H1 (cell line): ENCODE data around the gene PLCB1. TPM values are rescaled to one million over a fixed set of nuclear protein-coding genes. Genes with fewer than 3 reads are reported as not detected.

Experiments
- CBX5 ChIP-seq: fragments of 300-800, 300-1000 bp; sonication (generic); IDR thresholded peaks from 2 replicates; pipeline ENCODE4 v1.7.1; 2016; ENCODE audit warnings: antibody characterized with exemption, low read length, low read depth
- EGR1 ChIP-seq: IDR thresholded peaks from 2 replicates; pipeline ENCODE4 v1.6.1; 2011; ENCODE audit warnings: low read depth, low read length, borderline replicate concordance
- JUN ChIP-seq: IDR thresholded peaks from 2 replicates; pipeline ENCODE4 v1.6.1; 2011; ENCODE audit warnings: low read depth, mild to moderate bottlenecking, improper control_type of control experiment, low read length
- NRF1 ChIP-seq: IDR thresholded peaks from 2 replicates; pipeline ENCODE4 v1.6.1; 2011; ENCODE audit warnings: mild to moderate bottlenecking, low read depth, low read length, improper control_type of control experiment
- POLR2AphosphoS5 ChIP-seq: IDR thresholded peaks from 2 replicates; pipeline ENCODE4 v1.6.1; 2011; ENCODE audit warnings: low read depth, low read length
- TBP ChIP-seq: IDR thresholded peaks from 2 replicates; pipeline ENCODE4 v1.6.1; 2011; ENCODE audit warnings: low read depth, low read length, improper control_type of control experiment
- ZNF274 ChIP-seq: IDR thresholded peaks from 2 replicates; pipeline ENCODE4 v1.7.0; 2012; ENCODE audit warnings: low read length, borderline replicate concordance; ENCODE audit errors: extremely low read depth
- polyA plus RNA-seq, 7 experiments: library from polyadenylated mRNA; depleted of rRNA in 3 of 7; stranded (reverse) in 5 of 7; unstranded in 2 of 7; fragments of >200 nt in 5 of 7; fragments of 200-250 nt in 2 of 7; gene quantifications; 1 replicate in 5 of 7; 2 replicates in 1 of 7; 4 replicates in 1 of 7; pipeline versions ENCODE4 v1.2.1 to v1.2.3, GENCODE V29; 2011 to 2013; ENCODE audit warnings: missing spikeins in 2 of 7, mixed read lengths in 2 of 7
- total RNA-seq: library from RNA; stranded (reverse); fragmentation: NEBNext Ultra II Directional; extraction: Animal tissue kit (Norgen Biotek cat#: 25700); gene quantifications from 2 replicates; pipeline ENCODE4 v1.2.1, GENCODE V29; 2021

The PLCB1 gene
- total and polyA plus RNA-seq, 2 of the 8 experiments (the other 6 are each of a cell fraction or from before 2014, with no cell fraction given) = 2.6 to 9.1 TPM

DNA sequence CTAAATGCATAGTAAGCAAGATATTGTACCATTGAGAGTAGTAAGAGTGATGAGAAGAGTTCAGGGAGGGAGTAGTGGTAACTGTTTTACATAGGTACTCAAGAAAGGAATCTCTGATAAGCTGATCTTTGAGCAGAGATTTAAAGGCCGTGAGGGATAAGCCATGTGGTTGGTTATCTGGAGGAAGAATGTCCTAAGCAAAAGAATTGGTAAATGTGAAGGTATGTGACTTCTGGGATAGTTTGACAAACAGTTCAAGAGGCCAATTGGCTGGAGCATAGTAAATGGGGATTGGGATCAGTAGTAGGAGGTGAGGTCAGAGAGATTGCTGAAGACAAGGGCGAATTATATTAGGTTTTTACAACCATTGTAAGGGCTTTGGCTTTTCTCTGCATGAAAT, 40.1 kb downstream of the PLCB1 start (continued):
- TF ChIP-seq EGR1 = no peak
- no peak for TF ChIP-seq CBX5
- TF ChIP-seq ZNF274 = no peak
- TF ChIP-seq JUN = no peak
- TF ChIP-seq POLR2AphosphoS5 = no peak
- TF ChIP-seq TBP = no peak
- TF ChIP-seq NRF1 = no peak
- TF ChIP-seq, all 59 proteins: peak for 0
